ENCODE data around the gene PIGU. TPM values are rescaled to one million over a fixed set of nuclear protein-coding genes. Genes with fewer than 3 reads are reported as not detected.

Gene PIGU
- total RNA-seq, 1 experiment from 2014 or later = 25.0 TPM

DNA sequence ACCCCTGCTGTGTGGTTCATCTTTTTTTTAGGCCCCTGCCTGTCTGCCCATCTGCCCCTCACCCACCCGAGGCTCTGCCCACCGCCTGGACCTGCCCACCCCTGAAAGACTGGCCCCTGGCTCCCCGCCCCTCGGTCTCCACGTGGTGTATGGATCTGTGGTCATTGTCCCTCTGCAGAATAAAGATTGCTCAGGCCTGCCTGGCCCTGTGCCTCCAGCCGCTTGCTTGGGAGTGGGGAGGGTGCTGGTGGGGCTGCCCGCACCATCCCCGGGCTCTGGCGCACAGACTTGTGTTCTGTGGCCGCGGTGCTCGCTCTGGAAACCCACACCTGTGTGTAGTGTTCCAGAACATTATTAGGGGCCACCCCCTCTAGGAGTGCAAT lies 116.8 kb downstream of the PIGU start:
- Histone ChIP-seq H3K79me2 (ENCODE audit: low read depth) (no peaks in the 10 kb centered on the region), H3K36me3 (ENCODE audit: low read depth) (no peaks in the 10 kb centered on the region), H3K9me3 (ENCODE audit: insufficient read depth, low read depth) (no peaks in the 10 kb centered on the region), H3K27me3 (ENCODE audit: insufficient read depth, low read depth) (no peaks in the 10 kb centered on the region), H3K4me1 (replicated peaks; ENCODE audit: insufficient read depth) (no peaks in the 10 kb centered on the region), H2AFZ (no peak overlapping the region), H4K20me1 (ENCODE audit: insufficient read depth) (no peaks in the 10 kb centered on the region), H3K9me2 (ENCODE audit: insufficient read depth) (no peaks in the 10 kb centered on the region), H3K4me3 (no peak overlapping the region), H3K27ac (no peak overlapping the region), H3K4me2 (no peak overlapping the region), H3F3A (ENCODE audit: insufficient read depth, low read depth) (no peaks in the 10 kb centered on the region; the same call in 1 of the 2 replicates)
- no peak for DNase-seq
- no TSS peak for BruUV-seq (replicated peaks)
- intact Hi-C loops (cut with micrococcal nuclease; ENCODE audit: unreplicated experiment) = no loop called here
- ChIA-PET CTCF (no interaction called here), POLR2A (ENCODE audit: unreplicated experiment) (no interaction called here)
- TF ChIP-seq, protein P1, sequence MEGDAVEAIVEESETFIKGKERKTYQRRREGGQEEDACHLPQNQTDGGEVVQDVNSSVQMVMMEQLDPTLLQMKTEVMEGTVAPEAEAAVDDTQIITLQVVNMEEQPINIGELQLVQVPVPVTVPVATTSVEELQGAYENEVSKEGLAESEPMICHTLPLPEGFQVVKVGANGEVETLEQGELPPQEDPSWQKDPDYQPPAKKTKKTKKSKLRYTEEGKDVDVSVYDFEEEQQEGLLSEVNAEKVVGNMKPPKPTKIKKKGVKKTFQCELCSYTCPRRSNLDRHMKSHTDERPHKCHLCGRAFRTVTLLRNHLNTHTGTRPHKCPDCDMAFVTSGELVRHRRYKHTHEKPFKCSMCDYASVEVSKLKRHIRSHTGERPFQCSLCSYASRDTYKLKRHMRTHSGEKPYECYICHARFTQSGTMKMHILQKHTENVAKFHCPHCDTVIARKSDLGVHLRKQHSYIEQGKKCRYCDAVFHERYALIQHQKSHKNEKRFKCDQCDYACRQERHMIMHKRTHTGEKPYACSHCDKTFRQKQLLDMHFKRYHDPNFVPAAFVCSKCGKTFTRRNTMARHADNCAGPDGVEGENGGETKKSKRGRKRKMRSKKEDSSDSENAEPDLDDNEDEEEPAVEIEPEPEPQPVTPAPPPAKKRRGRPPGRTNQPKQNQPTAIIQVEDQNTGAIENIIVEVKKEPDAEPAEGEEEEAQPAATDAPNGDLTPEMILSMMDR (conservative IDR thresholded peaks at IDR 0.05) = no peak
- TF ChIP-seq EZH2 (IDR thresholded peaks at IDR 0.05; ENCODE audit: low read depth) = no peak

- no peak for DNase-seq
- TF ChIP-seq EZH2 (IDR thresholded peaks at IDR 0.05; ENCODE audit: low read depth) = no peak
- TF ChIP-seq, protein P1 (conservative IDR thresholded peaks at IDR 0.05) = no peak
- no peaks in the 10 kb centered on the region; the same call in 1 of the 2 replicates for H3F3A ChIP-seq (ENCODE audit: insufficient read depth, low read depth)
- intact Hi-C loops (cut with micrococcal nuclease; ENCODE audit: unreplicated experiment) = no loop called here
- H2AFZ ChIP-seq = no peak overlapping the region
- H3K4me2 ChIP-seq = no peak overlapping the region
- no peaks in the 10 kb centered on the region for H3K79me2 ChIP-seq (ENCODE audit: low read depth)
- H3K4me1 ChIP-seq (replicated peaks; ENCODE audit: insufficient read depth) = no peaks in the 10 kb centered on the region
- BruUV-seq (replicated peaks) = no TSS peak
- no peaks in the 10 kb centered on the region for H4K20me1 ChIP-seq (ENCODE audit: insufficient read depth)
- no peak overlapping the region for H3K4me3 ChIP-seq
- POLR2A ChIA-PET (ENCODE audit: unreplicated experiment) = no interaction called here
- no peaks in the 10 kb centered on the region for H3K27me3 ChIP-seq (ENCODE audit: insufficient read depth, low read depth)
- no peak overlapping the region for H3K27ac ChIP-seq
- CTCF ChIA-PET = interaction anchor here (0.6 kb wide), 1 partner anchor 1926 kb away, joined by 5 read pairs; no protein-coding TSS in a partner anchor
- H3K9me2 ChIP-seq (ENCODE audit: insufficient read depth) = no peaks in the 10 kb centered on the region
- no peaks in the 10 kb centered on the region for H3K9me3 ChIP-seq (ENCODE audit: insufficient read depth, low read depth)
- no peaks in the 10 kb centered on the region for H3K36me3 ChIP-seq (ENCODE audit: low read depth)
Observed at GRCh38 chr20:34559311-34560140, 117.4 kb downstream of the PIGU start.

DNA sequence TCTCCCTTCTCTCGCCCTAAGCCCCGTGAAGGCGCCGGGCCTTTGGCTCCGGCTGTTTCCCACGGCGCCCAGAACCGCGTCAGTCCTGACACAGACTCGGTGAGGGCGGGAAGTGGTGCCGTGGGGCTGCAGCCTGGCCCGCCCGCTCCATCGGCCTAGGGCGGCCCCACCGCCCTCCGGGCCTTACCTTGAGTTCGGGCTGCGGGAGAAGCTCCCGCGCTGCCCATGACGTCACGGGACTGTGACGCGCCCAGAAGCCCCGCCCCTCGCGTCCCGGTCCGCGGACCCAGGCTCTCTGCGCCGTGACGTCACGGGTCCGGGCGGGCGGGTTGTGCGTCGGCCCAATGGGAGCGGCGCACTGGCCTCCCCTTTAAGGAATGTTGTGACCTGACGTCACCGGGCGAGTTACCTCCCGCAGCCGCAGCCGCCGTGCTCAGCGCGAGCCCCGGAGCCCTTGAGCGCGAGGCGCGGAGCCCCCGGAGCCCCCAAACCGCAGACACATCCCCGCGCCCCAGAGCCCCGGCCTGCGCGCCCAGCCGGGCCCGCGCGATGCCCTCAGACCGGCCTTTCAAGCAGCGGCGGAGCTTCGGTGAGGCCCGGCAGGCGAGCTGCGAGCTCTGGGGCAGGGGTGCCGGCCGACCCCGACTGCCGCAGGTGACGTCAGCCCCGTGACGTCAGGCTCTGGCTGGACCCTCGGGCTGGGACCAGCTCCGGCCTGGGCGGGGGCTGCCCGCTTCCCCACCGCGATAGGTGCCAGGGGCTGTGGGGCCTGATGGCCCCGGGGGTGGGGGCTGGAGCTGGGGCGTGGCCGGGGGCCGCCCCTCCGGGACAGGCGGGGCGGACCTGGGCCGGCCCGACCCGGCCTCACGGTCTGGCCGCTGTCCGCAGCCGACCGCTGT lies 118.3 kb downstream of the PIGU start, which contains the start of gene MAP1LC3A:
MAP1LC3A (plus strand) TSS at position 399 of the 899 bp plus-strand sequence; CDS start at position 550, 151 bp downstream.
- intact Hi-C loops (cut with micrococcal nuclease; ENCODE audit: unreplicated experiment) = no loop called here
- H3K79me2 ChIP-seq (ENCODE audit: low read depth) = no peaks in the 10 kb centered on the region
- no peaks in the 10 kb centered on the region; the same call in 1 of the 2 replicates for H3F3A ChIP-seq (ENCODE audit: insufficient read depth, low read depth)
- H2AFZ ChIP-seq = no peak within 1 kb of the TSS
- ChIA-PET POLR2A (ENCODE audit: unreplicated experiment) (no interaction called here), CTCF (interaction anchor here (0.6 to 0.7 kb wide), 2 partner anchors 247 to 787 kb away, joined by 3 to 5 read pairs; no protein-coding TSS in a partner anchor)
- TF ChIP-seq EZH2 (IDR thresholded peaks at IDR 0.05; ENCODE audit: low read depth) = no peak
- TF ChIP-seq, protein P1 (conservative IDR thresholded peaks at IDR 0.05) = no peak
- H3K4me1 ChIP-seq (replicated peaks; ENCODE audit: insufficient read depth) = no peaks in the 10 kb centered on the region
- H3K4me2 ChIP-seq = no peak within 1 kb of the TSS
- peak in 1 of 2 experiments; percentile 41 for DNase-seq
- H3K36me3 ChIP-seq (ENCODE audit: low read depth) = no peaks in the 10 kb centered on the region
- H4K20me1 ChIP-seq (ENCODE audit: insufficient read depth) = no peaks in the 10 kb centered on the region
- no peaks in the 10 kb centered on the region for H3K27me3 ChIP-seq (ENCODE audit: insufficient read depth, low read depth)
- no peak within 1 kb of the TSS for H3K27ac ChIP-seq
- H3K9me3 ChIP-seq (ENCODE audit: insufficient read depth, low read depth) = no peaks in the 10 kb centered on the region
- H3K4me3 ChIP-seq = no peak within 1 kb of the TSS
- BruUV-seq (replicated peaks) = no TSS peak
- no peaks in the 10 kb centered on the region for H3K9me2 ChIP-seq (ENCODE audit: insufficient read depth)
